WTC11 (cell line): ENCODE measurements around the gene SUV39H2. TPM values are rescaled to one million over a fixed set of nuclear protein-coding genes. Genes with fewer than 3 reads are reported as not detected.

Experiments
- ATAC-seq: fragments of 200-7000 bp; cut with Tn5 transposase; 2 replicates; pipeline ENCODE4 v1.10.0; 2021; ENCODE audit warnings: mild to moderate bottlenecking, moderate library complexity
- CTCF ChIA-PET: fragments of 300-600 bp; sonication (Branson Sonifier 250); formaldehyde crosslinking; loops from one replicate; lab custom pipeline; 2021; ENCODE audit warnings: antibody characterized with exemption; lab: Charles Lee
- POLR2A ChIA-PET: fragments of 350-600 bp; sonication (Branson Sonifier 250); formaldehyde crosslinking; loops from one replicate; lab custom pipeline; 2021; ENCODE audit warnings: antibody characterized with exemption; lab: Charles Lee
- DNase-seq: peaks from one replicate; pipeline ENCODE4 v3.0.0; 2021; ENCODE audit warnings: low spot score
- H3K27ac Mint-ChIP-seq: 2 replicates; pipeline ENCODE4 v1.8.0; 2021; ENCODE audit warnings: mixed read lengths
- H3K27me3 Mint-ChIP-seq: 2 replicates; pipeline ENCODE4 v1.8.0; 2021; ENCODE audit warnings: low read depth, mild to moderate bottlenecking, moderate library complexity, mixed read lengths
- H3K36me3 Mint-ChIP-seq: 2 replicates; pipeline ENCODE4 v1.8.0; 2021; ENCODE audit warnings: mixed read lengths
- H3K4me1 Mint-ChIP-seq: 2 replicates; pipeline ENCODE4 v1.8.0; 2022; ENCODE audit warnings: mixed read lengths
- H3K4me3 Mint-ChIP-seq: 2 replicates; pipeline ENCODE4 v1.8.0; 2021; ENCODE audit warnings: mild to moderate bottlenecking, moderate library complexity, mixed read lengths
- H3K9me3 Mint-ChIP-seq: 2 replicates; pipeline ENCODE4 v1.8.0; 2021; ENCODE audit warnings: mixed read lengths
- ARID4B ChIP-seq: sonication (generic); formaldehyde crosslinking; IDR thresholded peaks from 2 replicates; pipeline ENCODE4 v1.8.0; 2023; ENCODE audit warnings: missing genetic modification reagents, mild to moderate bottlenecking, borderline replicate concordance
- E2F4 ChIP-seq: sonication (generic); formaldehyde crosslinking; IDR thresholded peaks from 2 replicates; pipeline ENCODE4 v1.8.1; 2022; ENCODE audit warnings: low read depth, mild to moderate bottlenecking, moderate library complexity, missing genetic modification reagents, borderline replicate concordance
- FOXK1 ChIP-seq: sonication (generic); formaldehyde crosslinking; IDR thresholded peaks from 2 replicates; pipeline ENCODE4 v1.8.0; 2022; ENCODE audit warnings: mild to moderate bottlenecking, moderate library complexity, missing genetic modification reagents
- FOXP1 ChIP-seq: sonication (generic); formaldehyde crosslinking; IDR thresholded peaks from 2 replicates; pipeline ENCODE4 v1.8.0; 2022; ENCODE audit warnings: missing genetic modification reagents, mild to moderate bottlenecking, moderate library complexity, borderline replicate concordance
- FOXP4 ChIP-seq: sonication (generic); formaldehyde crosslinking; IDR thresholded peaks from 2 replicates; pipeline ENCODE4 v1.8.0; 2022; ENCODE audit warnings: mild to moderate bottlenecking, missing genetic modification reagents
- IRF2 ChIP-seq: sonication (generic); formaldehyde crosslinking; IDR thresholded peaks from 2 replicates; pipeline ENCODE4 v1.8.0; 2022; ENCODE audit warnings: low read depth, missing genetic modification reagents, borderline replicate concordance
- MYBL2 ChIP-seq: sonication (generic); formaldehyde crosslinking; IDR thresholded peaks from 2 replicates; pipeline ENCODE4 v1.8.1; 2023; ENCODE audit warnings: mild to moderate bottlenecking, moderate library complexity, missing genetic modification reagents
- SP1 ChIP-seq: sonication (generic); formaldehyde crosslinking; conservative IDR thresholded peaks from 2 replicates; pipeline ENCODE4 v1.8.1; 2022; ENCODE audit warnings: missing genetic modification reagents
- TEAD1 ChIP-seq: sonication (generic); formaldehyde crosslinking; IDR thresholded peaks from 2 replicates; pipeline ENCODE4 v1.8.0; 2022; ENCODE audit warnings: mild to moderate bottlenecking, missing genetic modification reagents
- TEAD4 ChIP-seq: sonication (generic); formaldehyde crosslinking; IDR thresholded peaks from 2 replicates; pipeline ENCODE4 v1.8.0; 2022; ENCODE audit warnings: mild to moderate bottlenecking, missing genetic modification reagents
- ZNF232 ChIP-seq: sonication (generic); formaldehyde crosslinking; IDR thresholded peaks from 2 replicates; pipeline ENCODE4 v1.8.0; 2022; ENCODE audit warnings: mild to moderate bottlenecking, missing genetic modification reagents
- ZNF317 ChIP-seq: sonication (generic); formaldehyde crosslinking; IDR thresholded peaks from 2 replicates; pipeline ENCODE4 v1.8.1; 2023; ENCODE audit warnings: low read depth, mild to moderate bottlenecking, moderate library complexity, missing genetic modification reagents, borderline replicate concordance
- ZNF396 ChIP-seq: fragments of 250-450 bp; sonication (Bioruptor Pico); IDR thresholded peaks from 2 replicates; pipeline ENCODE4 v1.8.0; 2021; ENCODE audit warnings: mild to moderate bottlenecking, moderate library complexity, borderline replicate concordance
- ZNF425 ChIP-seq: fragments of 250-450 bp; sonication (Bioruptor Pico); conservative IDR thresholded peaks from 2 replicates; pipeline ENCODE4 v1.9.0; 2021; ENCODE audit warnings: mild to moderate bottlenecking
- ZNF671 ChIP-seq: fragments of 250-450 bp; sonication (Bioruptor Pico); IDR thresholded peaks from 2 replicates; pipeline ENCODE4 v1.8.0; 2021; ENCODE audit warnings: mild to moderate bottlenecking
- total RNA-seq: library from RNA; stranded (reverse); gene quantifications from 3 replicates; pipeline ENCODE4 v1.2.3, GENCODE V29; 2021
- TF ChIP-seq, protein P1 (sequence below): fragments of 250-450 bp; sonication (Bioruptor Pico); IDR thresholded peaks from 2 replicates; pipeline ENCODE4 v1.9.0; 2021; ENCODE audit warnings: mild to moderate bottlenecking, borderline replicate concordance
- TF ChIP-seq, protein P2 (sequence below): fragments of 250-450 bp; sonication (Bioruptor Pico); IDR thresholded peaks from 2 replicates; pipeline ENCODE4 v1.9.0; 2021; ENCODE audit warnings: moderate library complexity, mild to moderate bottlenecking, inconsistent platforms, borderline replicate concordance
- TF ChIP-seq, protein P3 (sequence below): sonication (generic); formaldehyde crosslinking; IDR thresholded peaks from 2 replicates; pipeline ENCODE4 v1.8.1; 2023; ENCODE audit warnings: mild to moderate bottlenecking, moderate library complexity, missing genetic modification reagents
- TF ChIP-seq, protein P4 (sequence below): sonication (generic); formaldehyde crosslinking; IDR thresholded peaks from 2 replicates; pipeline ENCODE4 v1.8.1; 2022; ENCODE audit warnings: missing genetic modification reagents, borderline replicate concordance

SUV39H2 gene
- total RNA-seq, 1 experiment from 2014 or later, result 41.4 TPM

- Mint-ChIP-seq H3K27me3 (no peaks in the 10 kb centered on the region), H3K36me3 (peaks cover 48% of the 10 kb centered on the region), H3K4me3 (peak overlapping the region; percentile 36), H3K9me3 (no peaks in the 10 kb centered on the region), H3K27ac (no peak overlapping the region; the same call in 1 of the 2 replicates), H3K4me1 (peaks cover 14% of the 10 kb centered on the region)
- no peak for ATAC-seq
- no peak for DNase-seq
- POLR2A ChIA-PET, result no interaction called here
- CTCF ChIA-PET, result no interaction called here
- TF ChIP-seq TEAD1, result no peak
- TF ChIP-seq ZNF232 (CRISPR knock-in tag), result no peak
- TF ChIP-seq, protein P1, sequence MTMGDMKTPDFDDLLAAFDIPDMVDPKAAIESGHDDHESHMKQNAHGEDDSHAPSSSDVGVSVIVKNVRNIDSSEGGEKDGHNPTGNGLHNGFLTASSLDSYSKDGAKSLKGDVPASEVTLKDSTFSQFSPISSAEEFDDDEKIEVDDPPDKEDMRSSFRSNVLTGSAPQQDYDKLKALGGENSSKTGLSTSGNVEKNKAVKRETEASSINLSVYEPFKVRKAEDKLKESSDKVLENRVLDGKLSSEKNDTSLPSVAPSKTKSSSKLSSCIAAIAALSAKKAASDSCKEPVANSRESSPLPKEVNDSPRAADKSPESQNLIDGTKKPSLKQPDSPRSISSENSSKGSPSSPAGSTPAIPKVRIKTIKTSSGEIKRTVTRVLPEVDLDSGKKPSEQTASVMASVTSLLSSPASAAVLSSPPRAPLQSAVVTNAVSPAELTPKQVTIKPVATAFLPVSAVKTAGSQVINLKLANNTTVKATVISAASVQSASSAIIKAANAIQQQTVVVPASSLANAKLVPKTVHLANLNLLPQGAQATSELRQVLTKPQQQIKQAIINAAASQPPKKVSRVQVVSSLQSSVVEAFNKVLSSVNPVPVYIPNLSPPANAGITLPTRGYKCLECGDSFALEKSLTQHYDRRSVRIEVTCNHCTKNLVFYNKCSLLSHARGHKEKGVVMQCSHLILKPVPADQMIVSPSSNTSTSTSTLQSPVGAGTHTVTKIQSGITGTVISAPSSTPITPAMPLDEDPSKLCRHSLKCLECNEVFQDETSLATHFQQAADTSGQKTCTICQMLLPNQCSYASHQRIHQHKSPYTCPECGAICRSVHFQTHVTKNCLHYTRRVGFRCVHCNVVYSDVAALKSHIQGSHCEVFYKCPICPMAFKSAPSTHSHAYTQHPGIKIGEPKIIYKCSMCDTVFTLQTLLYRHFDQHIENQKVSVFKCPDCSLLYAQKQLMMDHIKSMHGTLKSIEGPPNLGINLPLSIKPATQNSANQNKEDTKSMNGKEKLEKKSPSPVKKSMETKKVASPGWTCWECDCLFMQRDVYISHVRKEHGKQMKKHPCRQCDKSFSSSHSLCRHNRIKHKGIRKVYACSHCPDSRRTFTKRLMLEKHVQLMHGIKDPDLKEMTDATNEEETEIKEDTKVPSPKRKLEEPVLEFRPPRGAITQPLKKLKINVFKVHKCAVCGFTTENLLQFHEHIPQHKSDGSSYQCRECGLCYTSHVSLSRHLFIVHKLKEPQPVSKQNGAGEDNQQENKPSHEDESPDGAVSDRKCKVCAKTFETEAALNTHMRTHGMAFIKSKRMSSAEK (CRISPR knock-in tag), result no peak
- no peak for TF ChIP-seq FOXK1 (CRISPR knock-in tag)
- TF ChIP-seq ZNF396 (CRISPR knock-in tag), result no peak
- no peak for TF ChIP-seq SP1 (CRISPR knock-in tag)
- no peak for TF ChIP-seq ARID4B (CRISPR knock-in tag)
- TF ChIP-seq, protein P2, sequence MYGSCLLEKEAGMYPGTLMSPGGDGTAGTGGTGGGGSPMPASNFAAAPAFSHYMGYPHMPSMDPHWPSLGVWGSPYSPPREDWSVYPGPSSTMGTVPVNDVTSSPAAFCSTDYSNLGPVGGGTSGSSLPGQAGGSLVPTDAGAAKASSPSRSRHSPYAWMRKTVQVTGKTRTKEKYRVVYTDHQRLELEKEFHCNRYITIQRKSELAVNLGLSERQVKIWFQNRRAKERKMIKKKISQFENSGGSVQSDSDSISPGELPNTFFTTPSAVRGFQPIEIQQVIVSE (CRISPR knock-in tag), result no peak
- TF ChIP-seq MYBL2 (CRISPR knock-in tag), result no peak
- no peak for TF ChIP-seq FOXP1 (CRISPR knock-in tag)
- no peak for TF ChIP-seq E2F4
- TF ChIP-seq FOXP4 (CRISPR knock-in tag), result no peak
- TF ChIP-seq ZNF317 (CRISPR knock-in tag), result no peak
- TF ChIP-seq, protein P3, sequence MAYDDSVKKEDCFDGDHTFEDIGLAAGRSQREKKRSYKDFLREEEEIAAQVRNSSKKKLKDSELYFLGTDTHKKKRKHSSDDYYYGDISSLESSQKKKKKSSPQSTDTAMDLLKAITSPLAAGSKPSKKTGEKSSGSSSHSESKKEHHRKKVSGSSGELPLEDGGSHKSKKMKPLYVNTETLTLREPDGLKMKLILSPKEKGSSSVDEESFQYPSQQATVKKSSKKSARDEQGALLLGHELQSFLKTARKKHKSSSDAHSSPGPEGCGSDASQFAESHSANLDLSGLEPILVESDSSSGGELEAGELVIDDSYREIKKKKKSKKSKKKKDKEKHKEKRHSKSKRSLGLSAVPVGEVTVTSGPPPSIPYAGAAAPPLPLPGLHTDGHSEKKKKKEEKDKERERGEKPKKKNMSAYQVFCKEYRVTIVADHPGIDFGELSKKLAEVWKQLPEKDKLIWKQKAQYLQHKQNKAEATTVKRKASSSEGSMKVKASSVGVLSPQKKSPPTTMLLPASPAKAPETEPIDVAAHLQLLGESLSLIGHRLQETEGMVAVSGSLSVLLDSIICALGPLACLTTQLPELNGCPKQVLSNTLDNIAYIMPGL (CRISPR knock-in tag), result no peak
- TF ChIP-seq IRF2 (CRISPR knock-in tag), result no peak
- TF ChIP-seq ZNF671 (CRISPR knock-in tag), result no peak
- TF ChIP-seq, protein P4, sequence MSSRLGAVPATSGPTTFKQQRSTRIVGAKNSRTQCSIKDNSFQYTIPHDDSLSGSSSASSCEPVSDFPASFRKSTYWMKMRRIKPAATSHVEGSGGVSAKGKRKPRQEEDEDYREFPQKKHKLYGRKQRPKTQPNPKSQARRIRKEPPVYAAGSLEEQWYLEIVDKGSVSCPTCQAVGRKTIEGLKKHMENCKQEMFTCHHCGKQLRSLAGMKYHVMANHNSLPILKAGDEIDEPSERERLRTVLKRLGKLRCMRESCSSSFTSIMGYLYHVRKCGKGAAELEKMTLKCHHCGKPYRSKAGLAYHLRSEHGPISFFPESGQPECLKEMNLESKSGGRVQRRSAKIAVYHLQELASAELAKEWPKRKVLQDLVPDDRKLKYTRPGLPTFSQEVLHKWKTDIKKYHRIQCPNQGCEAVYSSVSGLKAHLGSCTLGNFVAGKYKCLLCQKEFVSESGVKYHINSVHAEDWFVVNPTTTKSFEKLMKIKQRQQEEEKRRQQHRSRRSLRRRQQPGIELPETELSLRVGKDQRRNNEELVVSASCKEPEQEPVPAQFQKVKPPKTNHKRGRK (CRISPR knock-in tag), result no peak
- no peak for TF ChIP-seq TEAD4
- no peak for TF ChIP-seq ZNF425 (CRISPR knock-in tag)
These were observed 38.5 kb upstream of the SUV39H2 start for GRCh38 chr10:14840178-14840577.
